GM19025 (cell line): ENCODE data around the gene SLC25A5.
"Not testable (repeated sequence)": the region's sequence is repeated elsewhere in the genome, so short reads cannot be mapped to it uniquely, and the experiment has no call there.

Experiments
- ATAC-seq: cut with Tn5 transposase; IDR thresholded peaks from one replicate; pipeline ENCODE4 v1.9.1; 2021; ENCODE audit warnings: mild to moderate bottlenecking, low read depth, moderate library complexity; ENCODE audit not compliant: unreplicated experiment

The SLC25A5 gene

GRCh38 chrX:119502727-119503483 lies 34.7 kb downstream of the SLC25A5 start:
- ATAC-seq: no peak

GRCh38 chrX:119503484-119503861 lies 35.2 kb downstream of the SLC25A5 start:
- no peak for ATAC-seq

GRCh38 chrX:119505145-119505544 lies 36.9 kb downstream of the SLC25A5 start:
- ATAC-seq: not testable (repeated sequence)

- no peak for ATAC-seq
Observed at GRCh38 chrX:119505945-119506344, 37.7 kb downstream of the SLC25A5 start.

GRCh38 chrX:119507206-119507605 lies 39.0 kb downstream of the SLC25A5 start:
- no peak for ATAC-seq

- no peak for ATAC-seq
Observed at GRCh38 chrX:119512146-119512800, 44.0 kb downstream of the SLC25A5 start.

- ATAC-seq: no peak
Observed at GRCh38 chrX:119516157-119516702, 48.0 kb downstream of the SLC25A5 start.

- ATAC-seq: no peak
Observed at GRCh38 chrX:119518371-119518770, 50.1 kb downstream of the SLC25A5 start.
